ENCODE results near the gene SMARCA2. TPM values are rescaled to one million over a fixed set of nuclear protein-coding genes. Genes with fewer than 3 reads are reported as not detected.

The SMARCA2 gene
- total and polyA plus RNA-seq, 10 of the 15 experiments (the other 5 are each of a cell fraction or from before 2014, with no cell fraction given): 100 to 392 (median 204) TPM

GRCh38 chr9:2021731-2022130 is 6.6 kb downstream of the SMARCA2 start:
- H2AFZ ChIP-seq (ENCODE audit: control insufficient read depth, low read depth, low read length): no peak overlapping the region
- ChIA-PET CTCF (interaction anchor here (1.3 to 3.5 kb wide), 3 partner anchors 22 to 65 kb away, joined by 3 to 12 read pairs (median 10); no protein-coding TSS in a partner anchor), SMC1A (ENCODE audit: uncharacterized antibody, unreplicated experiment) (interaction anchor here (0.9 to 3.5 kb wide), 9 partner anchors 9 to 82 kb away, joined by 3 to 18 read pairs (median 5); no protein-coding TSS in a partner anchor), RAD21 (ENCODE audit: unreplicated experiment) (interaction anchor here (0.8 to 2.3 kb wide), 5 partner anchors 9 to 956 kb away, joined by 3 to 7 read pairs (median 4); no protein-coding TSS in a partner anchor), POLR2A (interaction anchor here (1.0 to 1.9 kb wide), 6 partner anchors 9 to 91 kb away, joined by 3 to 9 read pairs (median 3); no protein-coding TSS in a partner anchor)
- peaks cover 100% of the 10 kb centered on the region for H3K79me2 ChIP-seq (ENCODE audit: control insufficient read depth, insufficient read depth, low read length)
- ATAC-seq (no peak), FAIRE-seq (no peak), DNase-seq (ENCODE audit: low read depth, low spot score) (no peak)
- H3K27ac ChIP-seq (ENCODE audit: control insufficient read depth, insufficient read depth): no peak overlapping the region
- peak overlapping the region; percentile 67 for H3K4me2 ChIP-seq (ENCODE audit: control insufficient read depth, insufficient read depth)
- TF ChIP-seq BCL3 (IDR thresholded peaks at IDR 0.05; ENCODE audit: borderline replicate concordance, insufficient read depth, low read depth, low read length, poor library complexity, severe bottlenecking): no peak
- peak; percentile 18; the same call in 1 of the 2 replicates for TF ChIP-seq POLR2AphosphoS5 (IDR thresholded peaks at IDR 0.05; ENCODE audit: low read length)
- no peak for TF ChIP-seq CBFB (IDR thresholded peaks at IDR 0.05; ENCODE audit: low read depth)
- TF ChIP-seq JUND (IDR thresholded peaks at IDR 0.05; ENCODE audit: low read depth, low read length): no peak
- H3K27me3 ChIP-seq (replicated peaks in 1 of 2; ENCODE audit: control insufficient read depth in 2 of 2, insufficient read depth in 2 of 2, low read length in 1 of 2): no peaks in the 10 kb centered on the region
- peaks cover 12% of the 10 kb centered on the region for H4K20me1 ChIP-seq (ENCODE audit: control insufficient read depth, insufficient read depth)
- peaks cover 44% of the 10 kb centered on the region for H3K4me1 ChIP-seq (ENCODE audit: control insufficient read depth, insufficient read depth, low read length)
- in situ Hi-C loops (cut with MboI): no loop called here
- no TSS peak for BruUV-seq (replicated peaks)
- peak overlapping the region; percentile 41; the same call in 1 of the 2 replicates for H3K4me3 ChIP-seq
- no peak overlapping the region for H3K9ac ChIP-seq (ENCODE audit: control insufficient read depth, insufficient read depth, low read length)
- peaks cover 2 to 11% of the 10 kb centered on the region in 2 experiments; a peak in 3 of 4 replicates for H3K36me3 ChIP-seq (ENCODE audit: control insufficient read depth in 2 of 2, insufficient read depth in 2 of 2, low read length in 1 of 2)
- 54% methylated on average over 7 of the region's 7 CpGs for WGBS (ENCODE audit: insufficient coverage, insufficient replicate concordance, low lambda C conversion rate, missing lambda C conversion rate)
- no peaks in the 10 kb centered on the region for H3K9me3 ChIP-seq (replicated peaks; ENCODE audit: control insufficient read depth, insufficient read depth, low read length)
- intact Hi-C loops (cut with micrococcal nuclease; ENCODE audit: unreplicated experiment): no loop called here

Measured in GM12878 (cell line).